IMR-90 (cell line): ENCODE results near the gene CFAP97D2.

Source experiments
- BHLHE40 ChIP-seq: fragments of 150-350 bp; IDR thresholded peaks from 2 replicates; pipeline ENCODE4 v1.6.1; 2016; ENCODE audit warnings: mild to moderate bottlenecking, low read depth, low read length
- CHD1 ChIP-seq: IDR thresholded peaks from 2 replicates; pipeline ENCODE4 v1.6.1; 2012; ENCODE audit warnings: low read depth, low read length, improper control_type of control experiment
- MAFK ChIP-seq: IDR thresholded peaks from 2 replicates; pipeline ENCODE4 v1.6.1; 2012; ENCODE audit warnings: low read depth, low read length, improper control_type of control experiment
- NFE2L2 ChIP-seq: fragments of 150-350 bp; IDR thresholded peaks from 2 replicates; pipeline ENCODE4 v1.6.1; 2016; ENCODE audit warnings: low read depth, mild to moderate bottlenecking, low read length
- POLR2A ChIP-seq: IDR thresholded peaks from 2 replicates; pipeline ENCODE4 v1.6.1; 2012; ENCODE audit warnings: mild to moderate bottlenecking, low read depth, low read length
- SMC3 ChIP-seq: fragments of 150-350 bp; IDR thresholded peaks from 2 replicates; pipeline ENCODE4 v1.6.1; 2016; ENCODE audit warnings: low read depth, mild to moderate bottlenecking, antibody characterized with exemption, low read length, moderate library complexity
- TF ChIP-seq, protein P1 (sequence below): fragments of 150-350 bp; IDR thresholded peaks from 2 replicates; pipeline ENCODE4 v1.6.1; 2017; ENCODE audit warnings: mild to moderate bottlenecking, antibody characterized with exemption, low read length, low read depth
- TF ChIP-seq, protein P2 (sequence below): conservative IDR thresholded peaks from 2 replicates; pipeline ENCODE4 v1.5.1; 2012; ENCODE audit warnings: mild to moderate bottlenecking, low read depth, low read length, improper control_type of control experiment

DNA sequence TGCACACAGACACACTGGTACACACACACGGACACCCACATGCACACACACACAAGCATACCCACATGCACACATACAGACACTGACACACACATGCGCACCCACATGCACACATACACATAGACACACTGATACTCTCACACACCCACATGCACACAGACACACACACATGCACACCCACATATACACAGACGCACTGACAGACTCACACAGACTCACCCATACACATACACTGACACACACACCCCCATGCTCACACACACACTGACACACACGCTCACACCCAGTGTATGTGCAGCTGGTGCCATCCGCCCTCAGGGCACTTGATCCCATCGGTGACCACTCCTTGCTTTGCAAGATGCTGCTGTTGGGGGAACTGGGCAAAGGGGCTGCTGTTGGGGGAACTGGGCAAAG lies 36.9 kb upstream of the CFAP97D2 start:
- TF ChIP-seq, protein P1, sequence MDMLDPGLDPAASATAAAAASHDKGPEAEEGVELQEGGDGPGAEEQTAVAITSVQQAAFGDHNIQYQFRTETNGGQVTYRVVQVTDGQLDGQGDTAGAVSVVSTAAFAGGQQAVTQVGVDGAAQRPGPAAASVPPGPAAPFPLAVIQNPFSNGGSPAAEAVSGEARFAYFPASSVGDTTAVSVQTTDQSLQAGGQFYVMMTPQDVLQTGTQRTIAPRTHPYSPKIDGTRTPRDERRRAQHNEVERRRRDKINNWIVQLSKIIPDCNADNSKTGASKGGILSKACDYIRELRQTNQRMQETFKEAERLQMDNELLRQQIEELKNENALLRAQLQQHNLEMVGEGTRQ, result no peak
- TF ChIP-seq, protein P2, sequence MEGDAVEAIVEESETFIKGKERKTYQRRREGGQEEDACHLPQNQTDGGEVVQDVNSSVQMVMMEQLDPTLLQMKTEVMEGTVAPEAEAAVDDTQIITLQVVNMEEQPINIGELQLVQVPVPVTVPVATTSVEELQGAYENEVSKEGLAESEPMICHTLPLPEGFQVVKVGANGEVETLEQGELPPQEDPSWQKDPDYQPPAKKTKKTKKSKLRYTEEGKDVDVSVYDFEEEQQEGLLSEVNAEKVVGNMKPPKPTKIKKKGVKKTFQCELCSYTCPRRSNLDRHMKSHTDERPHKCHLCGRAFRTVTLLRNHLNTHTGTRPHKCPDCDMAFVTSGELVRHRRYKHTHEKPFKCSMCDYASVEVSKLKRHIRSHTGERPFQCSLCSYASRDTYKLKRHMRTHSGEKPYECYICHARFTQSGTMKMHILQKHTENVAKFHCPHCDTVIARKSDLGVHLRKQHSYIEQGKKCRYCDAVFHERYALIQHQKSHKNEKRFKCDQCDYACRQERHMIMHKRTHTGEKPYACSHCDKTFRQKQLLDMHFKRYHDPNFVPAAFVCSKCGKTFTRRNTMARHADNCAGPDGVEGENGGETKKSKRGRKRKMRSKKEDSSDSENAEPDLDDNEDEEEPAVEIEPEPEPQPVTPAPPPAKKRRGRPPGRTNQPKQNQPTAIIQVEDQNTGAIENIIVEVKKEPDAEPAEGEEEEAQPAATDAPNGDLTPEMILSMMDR, result no peak
- TF ChIP-seq SMC3 (no peak), CHD1 (no peak), BHLHE40 (no peak), NFE2L2 (no peak), MAFK (no peak), POLR2A (no peak)
